Measurements from ENCODE around the gene PLEKHA7. TPM values are rescaled to one million over a fixed set of nuclear protein-coding genes. Genes with fewer than 3 reads are reported as not detected.
A peak's percentile ranks its signal among the peaks of the same experiment; 100 is the strongest.
"Not testable (repeated sequence)": the region's sequence is repeated elsewhere in the genome, so short reads cannot be mapped to it uniquely, and the experiment has no call there.

PLEKHA7 gene
- polyA plus RNA-seq, 6 donors from 2014 or later = 0.15 to 0.16 TPM; not detected in 4

DNA sequence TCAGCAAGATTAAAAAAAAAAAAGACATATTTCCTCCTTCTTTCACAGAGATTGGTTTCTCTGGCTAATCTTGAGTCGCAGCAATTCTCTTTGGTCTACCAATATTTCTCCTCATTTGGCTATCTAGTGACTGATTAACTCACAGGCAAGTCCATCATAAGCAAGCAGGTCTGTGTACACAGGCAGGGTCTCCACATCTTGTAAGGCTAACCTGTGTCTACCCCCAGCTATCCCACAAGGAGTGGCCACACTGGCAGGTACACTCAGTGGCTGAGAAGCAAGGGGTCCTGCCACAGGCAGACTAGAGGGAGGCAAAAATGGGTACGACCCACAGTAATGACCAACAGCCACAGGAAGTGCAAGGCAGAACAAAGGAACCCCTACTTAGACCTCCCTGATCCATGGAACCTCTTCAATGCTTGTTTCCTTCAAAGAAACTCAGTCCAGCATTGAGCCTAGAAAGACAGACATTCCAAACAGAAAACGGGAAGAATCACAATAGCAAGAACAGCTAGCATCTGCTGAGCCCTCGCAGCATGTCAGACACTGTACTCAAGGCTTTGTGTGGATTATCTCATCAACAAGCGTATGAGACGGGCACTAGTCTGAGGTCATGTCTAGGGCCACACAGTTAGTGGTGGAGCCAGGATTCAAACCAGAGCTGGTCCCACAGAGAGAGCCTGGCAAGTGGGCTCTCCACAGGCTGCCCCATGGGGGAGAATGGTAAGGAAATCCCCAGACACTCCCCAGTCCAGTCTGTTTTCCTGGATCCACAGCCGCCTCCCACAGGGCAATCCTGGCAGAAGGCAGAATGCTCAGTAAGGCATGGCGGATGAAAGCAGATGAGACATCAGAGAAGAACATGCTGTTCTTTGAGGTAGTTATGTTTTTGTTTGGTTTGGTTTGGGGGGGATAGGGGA is 34.3 kb downstream of the PLEKHA7 start:
- no peak overlapping the region for H3K4me3 Mint-ChIP-seq
- peaks cover 0 to 9% (median 0%) of the 10 kb centered on the region in 3 donors for H3K27me3 Mint-ChIP-seq
- no peaks in the 10 kb centered on the region for H3K9me3 Mint-ChIP-seq
- no peak for DNase-seq
- peaks cover 0 to 5% (median 0%) of the 10 kb centered on the region in 3 donors for H3K4me1 Mint-ChIP-seq
- ATAC-seq (ENCODE audit: low read depth in 2 of 2) = no peak
- H3K36me3 Mint-ChIP-seq = no peaks in the 10 kb centered on the region
- H3K27ac Mint-ChIP-seq = peak overlapping the region in 1 of 6 donors; percentile 70

DNA sequence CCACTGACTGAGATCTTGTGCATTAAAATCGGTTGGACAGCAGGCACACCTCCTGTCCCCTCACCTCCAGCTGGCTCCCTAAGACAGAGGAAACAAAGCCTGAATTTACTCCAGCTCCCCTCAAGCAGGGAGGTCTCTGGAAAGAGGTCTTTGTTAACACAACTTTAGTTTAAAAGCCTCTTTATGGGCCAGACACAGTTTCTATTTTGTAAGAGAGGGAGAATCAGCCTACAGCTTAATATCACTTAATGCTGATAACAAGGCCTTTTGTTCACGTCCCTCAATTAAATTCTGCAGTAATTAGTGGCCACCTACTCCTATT is 36.3 kb downstream of the PLEKHA7 start:
- Mint-ChIP-seq H3K27ac (no peak overlapping the region), H3K4me1 (peaks cover 0 to 5% (median 0%) of the 10 kb centered on the region in 3 donors), H3K4me3 (no peak overlapping the region), H3K27me3 (peaks cover 0 to 9% (median 0%) of the 10 kb centered on the region in 3 donors), H3K36me3 (no peaks in the 10 kb centered on the region), H3K9me3 (no peaks in the 10 kb centered on the region)
- DNase-seq = no peak
- no peak for ATAC-seq (ENCODE audit: low read depth in 2 of 2)

DNA sequence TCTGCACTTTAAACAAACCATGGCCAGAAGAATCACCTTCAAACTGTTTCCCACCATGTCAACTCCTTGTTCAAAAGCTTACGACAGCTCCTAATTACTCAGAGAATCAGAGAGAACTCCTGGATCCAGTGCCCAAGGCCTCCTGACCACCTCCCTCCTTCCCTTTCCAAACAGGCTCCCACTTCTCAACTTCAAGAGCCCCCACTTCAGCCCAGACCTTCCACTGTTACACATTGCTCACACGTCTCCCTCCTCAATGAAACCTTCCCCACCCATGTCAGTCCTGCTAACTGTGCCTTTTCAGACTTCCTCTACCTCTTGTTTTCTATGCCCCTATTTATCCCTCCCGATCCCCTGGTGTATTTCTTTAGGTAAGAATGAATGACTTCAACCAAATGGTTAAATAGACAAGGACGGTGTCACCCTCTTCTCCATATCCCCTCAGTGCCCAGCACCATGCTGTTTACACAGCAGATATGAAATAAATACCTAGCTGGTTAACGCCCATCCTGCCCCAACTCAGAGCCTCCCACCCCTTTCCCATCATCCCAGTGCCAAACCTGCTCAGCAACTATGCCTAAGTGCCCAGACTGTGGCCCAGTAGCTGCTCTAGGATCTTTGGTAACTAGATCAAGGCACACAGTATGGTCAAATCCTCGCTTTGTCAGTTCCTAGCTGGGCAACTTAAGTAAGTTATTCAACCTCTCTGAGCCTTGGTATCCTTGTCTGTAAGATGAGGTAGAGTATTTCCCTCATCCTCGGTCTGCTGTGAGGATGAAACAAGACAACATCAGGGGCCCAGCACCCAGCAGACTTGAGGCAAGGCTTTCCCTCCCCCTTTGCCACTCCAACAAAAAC is 36.8 kb downstream of the PLEKHA7 start:
- Mint-ChIP-seq H3K36me3 (peaks cover 0 to 4% of the 10 kb centered on the region in 2 donors), H3K27ac (no peak overlapping the region), H3K4me3 (no peak overlapping the region), H3K9me3 (no peaks in the 10 kb centered on the region), H3K4me1 (no peaks in the 10 kb centered on the region), H3K27me3 (peaks cover 0 to 9% (median 0%) of the 10 kb centered on the region in 3 donors)
- ATAC-seq (ENCODE audit: low read depth in 2 of 2) (no peak), DNase-seq (no peak)

DNA sequence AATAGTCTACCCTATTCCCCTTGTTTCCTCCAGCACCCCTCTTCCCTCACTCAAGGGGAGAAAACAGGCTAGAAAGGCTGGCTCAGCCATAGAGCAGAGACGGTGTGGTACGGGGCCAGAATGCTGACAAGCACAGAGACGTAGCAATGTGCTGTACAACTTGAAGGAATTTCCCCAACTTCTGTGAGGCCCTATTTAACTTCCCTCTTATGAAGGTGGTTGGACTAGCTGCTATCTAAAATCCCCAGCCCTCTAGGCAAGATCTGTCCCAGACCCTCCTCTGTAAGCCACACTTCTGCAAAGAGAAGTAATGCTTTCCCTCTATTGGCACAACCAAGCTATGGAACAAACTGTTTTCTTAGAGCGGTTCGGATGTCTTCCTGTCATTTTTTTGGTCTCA is 37.8 kb downstream of the PLEKHA7 start:
- no peaks in the 10 kb centered on the region for H3K4me1 Mint-ChIP-seq
- no peaks in the 10 kb centered on the region for H3K9me3 Mint-ChIP-seq
- H3K27ac Mint-ChIP-seq = no peak overlapping the region
- H3K36me3 Mint-ChIP-seq = peaks cover 0 to 4% of the 10 kb centered on the region in 2 donors
- DNase-seq (no peak), ATAC-seq (ENCODE audit: low read depth in 2 of 2) (no peak)
- peaks cover 0 to 9% (median 0%) of the 10 kb centered on the region in 3 donors for H3K27me3 Mint-ChIP-seq
- no peak overlapping the region for H3K4me3 Mint-ChIP-seq

DNA sequence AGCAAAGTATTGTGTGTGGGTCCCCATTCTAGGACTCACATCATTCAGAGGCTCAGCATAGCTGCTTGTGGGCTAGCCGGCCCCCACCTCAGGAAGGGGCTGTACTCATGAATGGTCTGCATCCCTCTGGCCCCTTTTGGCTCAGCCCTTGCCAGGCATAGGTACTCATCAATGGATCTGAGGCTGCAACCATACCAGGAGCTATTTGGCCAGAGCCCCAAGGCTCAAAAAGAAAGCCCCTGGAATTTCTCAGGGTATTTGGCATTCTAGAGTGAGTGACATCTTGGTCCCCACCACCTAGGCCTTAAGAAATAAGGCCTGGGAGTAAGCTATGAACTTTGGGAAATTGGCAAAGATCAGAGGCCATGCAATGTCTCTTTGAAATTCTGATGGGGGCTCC is 38.3 kb downstream of the PLEKHA7 start:
- H3K27me3 Mint-ChIP-seq = peaks cover 0 to 9% (median 0%) of the 10 kb centered on the region in 3 donors
- no peak overlapping the region for H3K27ac Mint-ChIP-seq
- ATAC-seq (ENCODE audit: low read depth in 2 of 2) = no peak
- H3K9me3 Mint-ChIP-seq = no peaks in the 10 kb centered on the region
- DNase-seq = no peak
- H3K4me3 Mint-ChIP-seq = no peak overlapping the region
- peaks cover 0 to 4% of the 10 kb centered on the region in 2 donors for H3K36me3 Mint-ChIP-seq
- H3K4me1 Mint-ChIP-seq = no peaks in the 10 kb centered on the region

DNA sequence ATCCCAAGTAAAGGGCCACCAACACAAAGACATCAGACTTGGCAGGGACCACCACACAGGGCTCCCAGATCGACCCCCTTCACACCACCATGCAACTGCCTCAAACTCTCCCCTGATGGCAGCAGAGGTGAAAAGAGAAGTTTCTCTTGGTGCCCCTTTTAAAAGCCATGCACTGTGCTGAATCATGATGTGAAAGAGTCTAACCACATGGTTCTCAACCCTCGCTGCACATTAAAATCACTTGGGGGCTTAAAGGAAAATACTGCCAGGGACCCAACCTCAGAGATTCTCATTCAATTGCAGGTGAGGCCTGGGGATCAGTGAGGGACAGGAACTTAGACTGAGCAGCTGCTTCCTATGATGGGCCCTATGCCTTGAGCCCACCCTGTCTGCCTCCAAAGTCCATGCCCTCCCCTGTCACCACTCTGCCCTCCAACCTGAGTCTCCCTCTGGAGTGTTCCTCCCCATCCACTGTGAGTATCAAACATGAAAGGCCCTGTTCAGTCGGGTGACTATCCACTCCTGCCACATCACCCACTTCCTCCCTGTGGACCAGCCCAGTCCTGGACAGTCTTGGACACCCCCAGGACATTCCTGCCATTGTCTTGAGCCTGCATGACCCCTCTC is 40.8 kb downstream of the PLEKHA7 start:
- no peak overlapping the region for H3K4me3 Mint-ChIP-seq
- H3K27ac Mint-ChIP-seq = peak overlapping the region in 1 of 6 donors; percentile 24
- ATAC-seq (ENCODE audit: low read depth in 2 of 2) = no peak
- H3K27me3 Mint-ChIP-seq = peaks cover 0 to 9% (median 0%) of the 10 kb centered on the region in 3 donors
- no peaks in the 10 kb centered on the region for H3K4me1 Mint-ChIP-seq
- DNase-seq = no peak
- H3K36me3 Mint-ChIP-seq = peaks cover 0 to 4% of the 10 kb centered on the region in 2 donors
- no peaks in the 10 kb centered on the region for H3K9me3 Mint-ChIP-seq

DNA sequence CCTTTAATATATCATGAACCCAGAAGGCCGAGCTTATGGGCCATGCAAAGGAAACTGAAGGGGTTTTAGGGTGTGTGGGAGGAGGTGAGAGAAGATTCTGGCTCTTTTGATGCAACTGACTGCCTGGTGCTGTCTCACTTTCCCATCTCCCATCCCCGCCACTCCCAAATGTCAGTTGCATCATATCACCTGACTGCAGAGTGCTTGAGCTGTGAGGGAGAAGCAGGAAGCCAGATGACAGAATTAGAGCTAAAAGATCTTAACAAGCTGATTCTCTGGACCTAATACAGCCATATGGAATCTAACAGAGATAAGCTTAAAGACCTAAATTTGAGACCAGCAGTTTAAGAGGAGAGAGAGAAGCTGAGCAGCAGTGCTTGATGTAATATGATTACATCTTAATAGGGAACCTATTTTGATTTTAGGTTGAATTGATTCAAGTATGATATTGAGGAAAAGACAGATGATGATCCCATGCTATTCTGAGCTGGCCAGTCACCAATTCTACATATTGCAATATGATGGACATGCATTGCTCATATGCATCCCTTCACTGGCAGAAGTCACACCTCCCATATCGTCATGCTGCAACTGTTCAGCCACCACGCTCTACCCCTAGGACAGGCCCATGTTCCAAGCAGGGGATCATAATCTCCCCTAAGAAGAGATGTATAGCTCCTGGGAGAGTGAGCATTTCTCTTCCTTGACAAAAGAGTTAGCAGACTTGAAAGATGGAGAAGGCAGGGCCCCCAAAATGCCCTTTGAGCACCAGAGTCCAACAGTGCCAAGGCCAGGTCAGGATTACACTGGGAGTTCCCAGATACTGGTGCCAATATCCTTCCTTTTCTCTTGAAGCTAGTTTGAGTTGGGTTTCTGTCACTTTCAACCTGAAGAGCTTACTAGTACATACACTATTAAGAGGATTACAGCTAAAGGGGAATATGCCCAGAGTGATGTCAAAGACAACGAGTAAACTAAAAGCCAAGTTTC is 44.9 kb downstream of the PLEKHA7 start:
- Mint-ChIP-seq H3K27me3 (no peaks in the 10 kb centered on the region), H3K36me3 (peaks cover 0 to 4% of the 10 kb centered on the region in 2 donors), H3K4me3 (no peak overlapping the region), H3K27ac (no peak overlapping the region), H3K4me1 (no peaks in the 10 kb centered on the region), H3K9me3 (no peaks in the 10 kb centered on the region)
- DNase-seq = no peak
- no peak for ATAC-seq (ENCODE audit: low read depth in 2 of 2)

DNA sequence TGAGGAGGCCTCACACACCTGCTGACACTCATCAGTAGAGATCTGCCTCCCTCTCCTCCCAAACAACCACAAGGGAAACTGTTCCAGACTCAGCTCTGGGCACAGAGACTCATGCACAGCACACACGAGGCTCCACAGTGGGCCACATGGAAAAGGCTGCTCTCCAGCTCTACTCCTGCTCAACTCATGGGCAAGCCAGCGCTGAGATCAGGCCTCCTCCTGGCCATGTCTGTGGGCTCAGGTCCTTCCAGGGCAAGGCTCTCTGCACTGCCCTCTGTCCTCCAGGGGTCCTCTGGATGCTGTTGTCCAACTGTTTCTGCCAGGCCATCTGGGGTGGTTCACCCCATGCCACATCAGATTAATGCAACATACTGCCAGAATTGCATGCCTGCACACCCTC is 46.0 kb downstream of the PLEKHA7 start:
- Mint-ChIP-seq H3K4me1 (no peaks in the 10 kb centered on the region), H3K27ac (no peak overlapping the region), H3K27me3 (no peaks in the 10 kb centered on the region), H3K36me3 (peaks cover 0 to 4% of the 10 kb centered on the region in 2 donors), H3K9me3 (no peaks in the 10 kb centered on the region), H3K4me3 (no peak overlapping the region)
- ATAC-seq (ENCODE audit: low read depth in 2 of 2) = no peak
- DNase-seq = no peak

DNA sequence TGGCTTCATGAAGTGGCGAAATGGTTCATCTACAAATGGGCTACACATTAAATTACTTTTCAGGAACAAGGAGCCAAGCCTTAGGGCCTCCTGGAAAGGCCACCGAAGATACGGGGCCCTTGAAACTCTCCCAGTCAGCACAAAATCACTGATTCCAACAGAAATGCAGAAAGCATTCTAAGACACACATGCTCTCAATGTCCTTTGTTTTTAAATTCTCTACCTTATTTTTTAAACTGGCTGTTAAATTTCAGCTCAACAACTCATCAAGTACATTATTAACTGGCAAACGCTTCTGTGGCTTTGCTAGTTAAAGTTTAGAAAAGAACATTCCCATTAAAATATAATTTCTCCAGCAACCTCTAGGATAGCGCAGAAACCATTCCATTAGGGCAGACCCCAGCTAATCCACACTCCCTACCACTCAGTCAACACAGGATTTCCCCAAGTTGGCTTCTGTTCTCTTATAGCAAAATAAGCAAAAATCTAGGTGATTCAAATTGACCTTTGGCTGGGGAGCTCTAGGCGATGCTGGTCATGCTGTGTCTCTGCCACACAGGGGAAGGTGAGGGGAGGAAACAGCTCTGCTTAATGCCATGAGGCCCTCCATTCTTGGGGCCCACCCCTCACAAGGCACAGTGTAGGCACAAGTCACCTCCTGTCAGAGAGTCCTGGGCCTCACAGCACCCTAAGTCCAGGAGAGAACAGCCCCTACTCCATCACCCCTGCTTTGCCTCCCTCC is 47.1 kb downstream of the PLEKHA7 start:
- H3K4me3 Mint-ChIP-seq = no peak overlapping the region
- no peak overlapping the region for H3K27ac Mint-ChIP-seq
- no peak for DNase-seq
- H3K4me1 Mint-ChIP-seq = no peaks in the 10 kb centered on the region
- no peaks in the 10 kb centered on the region for H3K9me3 Mint-ChIP-seq
- ATAC-seq (ENCODE audit: low read depth in 2 of 2) = no peak
- H3K27me3 Mint-ChIP-seq = no peaks in the 10 kb centered on the region
- no peaks in the 10 kb centered on the region for H3K36me3 Mint-ChIP-seq

DNA sequence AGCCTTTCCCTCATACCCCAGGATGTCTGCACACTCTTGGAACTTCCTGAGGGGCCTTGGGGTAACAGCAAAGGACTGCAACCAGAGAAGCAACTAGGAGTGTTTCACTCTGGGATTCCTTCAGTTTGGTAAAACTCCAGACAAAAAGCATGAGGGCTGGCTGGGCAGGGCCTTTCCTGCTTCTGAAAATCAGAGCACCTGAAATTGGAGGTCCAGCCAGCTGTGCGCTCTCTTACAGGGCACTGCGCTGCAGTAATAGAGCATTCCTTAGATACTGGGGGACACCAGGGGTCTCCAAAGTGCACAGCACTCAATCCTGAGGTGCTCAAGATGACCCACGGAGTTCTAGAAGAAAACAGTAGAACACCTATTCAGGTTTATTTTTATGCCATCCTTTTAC is 49.7 kb downstream of the PLEKHA7 start:
- Mint-ChIP-seq H3K4me3 (no peak overlapping the region), H3K4me1 (no peaks in the 10 kb centered on the region), H3K27me3 (peaks cover 0 to 9% (median 0%) of the 10 kb centered on the region in 3 donors), H3K27ac (no peak overlapping the region), H3K36me3 (no peaks in the 10 kb centered on the region), H3K9me3 (no peaks in the 10 kb centered on the region)
- no peak for DNase-seq
- ATAC-seq (ENCODE audit: low read depth in 2 of 2) = no peak

DNA sequence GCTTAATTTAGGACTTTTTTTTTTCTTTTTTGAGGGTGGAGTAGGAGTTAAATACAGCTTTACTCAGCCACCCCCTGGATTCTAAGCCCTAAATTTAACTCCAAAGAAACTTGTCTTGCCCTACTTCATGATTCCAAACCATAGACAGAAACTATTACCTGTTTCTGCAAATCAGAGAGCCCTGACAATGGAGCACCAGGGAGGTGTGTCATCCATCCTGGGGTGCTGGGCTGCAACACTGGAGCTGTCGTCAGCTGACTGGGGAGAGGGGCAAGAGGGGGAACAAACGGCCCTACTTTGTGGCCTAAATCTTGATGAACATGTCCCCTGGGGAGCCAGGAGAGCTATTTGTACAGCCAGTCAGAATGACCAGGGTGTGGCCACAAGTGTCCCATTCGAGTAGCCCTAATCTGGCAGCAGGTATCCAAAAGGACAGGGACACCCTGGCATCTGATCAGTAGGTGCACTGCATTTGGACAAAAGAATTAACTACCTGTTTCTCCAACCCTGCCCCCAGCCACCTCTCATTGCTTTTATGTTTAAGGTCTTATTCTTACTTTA is 50.8 kb downstream of the PLEKHA7 start:
- Mint-ChIP-seq H3K9me3 (no peaks in the 10 kb centered on the region), H3K27ac (no peak overlapping the region), H3K4me3 (no peak overlapping the region), H3K27me3 (peaks cover 0 to 9% (median 0%) of the 10 kb centered on the region in 3 donors), H3K36me3 (no peaks in the 10 kb centered on the region), H3K4me1 (no peaks in the 10 kb centered on the region)
- ATAC-seq (ENCODE audit: low read depth in 2 of 2) = no peak
- no peak for DNase-seq

DNA sequence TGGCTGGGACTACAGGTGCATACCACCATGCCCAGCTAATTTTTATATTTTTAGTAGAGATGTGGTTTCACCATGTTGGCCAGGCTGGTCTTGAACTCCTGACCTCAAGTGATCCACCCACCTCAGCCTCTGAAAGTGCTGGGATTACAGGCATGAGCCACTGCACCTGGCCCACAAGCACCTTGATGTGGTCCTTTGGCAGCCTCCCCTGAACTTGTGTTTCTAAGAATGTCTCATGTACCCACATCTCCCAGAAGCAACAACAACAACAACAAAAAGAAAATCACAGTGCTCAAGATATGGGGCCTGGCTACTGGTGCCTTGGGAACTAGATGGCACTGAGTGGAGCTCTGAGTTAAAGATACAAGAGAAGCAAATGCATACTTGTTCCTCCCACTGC is 51.6 kb downstream of the PLEKHA7 start:
- DNase-seq; H3K4me1 Mint-ChIP-seq; H3K9me3 Mint-ChIP-seq; H3K36me3 Mint-ChIP-seq; H3K27ac Mint-ChIP-seq; ATAC-seq (ENCODE audit: low read depth in 2 of 2); H3K4me3 Mint-ChIP-seq; H3K27me3 Mint-ChIP-seq: not testable (repeated sequence)
